Measurements from ENCODE around the gene AOPEP. TPM values are rescaled to one million over a fixed set of nuclear protein-coding genes. Genes with fewer than 3 reads are reported as not detected.
A peak's percentile ranks its signal among the peaks of the same experiment; 100 is the strongest.

The AOPEP gene
- total RNA-seq: 175 TPM
- long read RNA-seq, transcript C9orf3-207 (6 exons, 873 nt): minor isoform, 9 of 221 reads
- long read RNA-seq, transcript C9orf3-213 (6 exons, 478 nt): major isoform, 83 of 221 reads
- long read RNA-seq, partial matches to known transcripts: 25 of 221 reads
- long read RNA-seq, other reads (novel, unspliced or antisense): 100 of 221 reads

GRCh38 chr9:94726495-94727191, at the start of gene AOPEP:
AOPEP (plus strand) TSS chr9:94726699; CDS start chr9:94759784, 33,085 bp downstream.
- H3K27me3 ChIP-seq (ENCODE audit: low read depth): no peaks in the 10 kb centered on the region
- no peaks in the 10 kb centered on the region for H3K9me3 ChIP-seq (replicated peaks)
- no peak for TF ChIP-seq CTCF (IDR thresholded peaks at IDR 0.05; ENCODE audit: borderline replicate concordance)
- H3K4me1 ChIP-seq: peaks cover 18% of the 10 kb centered on the region
- no peaks in the 10 kb centered on the region for H3K36me3 ChIP-seq
- H3K4me3 ChIP-seq: peak within 1 kb of the TSS; percentile 95
- DNase-seq: peak; percentile 99
- peak within 1 kb of the TSS; percentile 89 for H3K27ac ChIP-seq (replicated peaks)
- intact Hi-C loops (cut with micrococcal nuclease): no loop called here

- no peak for DNase-seq
- Histone ChIP-seq H3K27me3 (ENCODE audit: low read depth) (no peaks in the 10 kb centered on the region), H3K9me3 (replicated peaks) (no peaks in the 10 kb centered on the region), H3K4me3 (no peak overlapping the region), H3K4me1 (peaks cover 27% of the 10 kb centered on the region), H3K36me3 (no peaks in the 10 kb centered on the region), H3K27ac (replicated peaks) (no peak overlapping the region)
- no peak for TF ChIP-seq CTCF (IDR thresholded peaks at IDR 0.05; ENCODE audit: borderline replicate concordance)
- intact Hi-C loops (cut with micrococcal nuclease): no loop called here
These were observed 48.6 kb upstream of the AOPEP start for GRCh38 chr9:94677929-94678328.

- peaks cover 23% of the 10 kb centered on the region for H3K4me1 ChIP-seq
- TF ChIP-seq CTCF (IDR thresholded peaks at IDR 0.05; ENCODE audit: borderline replicate concordance): no peak
- H3K36me3 ChIP-seq: no peaks in the 10 kb centered on the region
- H3K4me3 ChIP-seq: no peak overlapping the region
- H3K27ac ChIP-seq (replicated peaks): no peak overlapping the region
- no peaks in the 10 kb centered on the region for H3K27me3 ChIP-seq (ENCODE audit: low read depth)
- H3K9me3 ChIP-seq (replicated peaks): no peaks in the 10 kb centered on the region
- no peak for DNase-seq
- intact Hi-C loops (cut with micrococcal nuclease): no loop called here
These were observed 46.9 kb upstream of the AOPEP start for GRCh38 chr9:94679587-94679986.

GRCh38 chr9:94680020-94680419, 46.5 kb upstream of the AOPEP start:
- DNase-seq: no peak
- no peaks in the 10 kb centered on the region for H3K36me3 ChIP-seq
- intact Hi-C loops (cut with micrococcal nuclease): loop anchor here (10.0 kb wide), 1 partner anchor 95 kb away; no protein-coding TSS in a partner anchor

GRCh38 chr9:94680621-94681020, 45.9 kb upstream of the AOPEP start:
- H3K4me1 ChIP-seq: peaks cover 13% of the 10 kb centered on the region
- no peaks in the 10 kb centered on the region for H3K9me3 ChIP-seq (replicated peaks)
- no peaks in the 10 kb centered on the region for H3K36me3 ChIP-seq
- no peak for DNase-seq
- intact Hi-C loops (cut with micrococcal nuclease): loop anchor here (10.0 kb wide), 1 partner anchor 94 kb away; no protein-coding TSS in a partner anchor
- H3K4me3 ChIP-seq: no peak overlapping the region
- H3K27me3 ChIP-seq (ENCODE audit: low read depth): no peaks in the 10 kb centered on the region
- no peak for TF ChIP-seq CTCF (IDR thresholded peaks at IDR 0.05; ENCODE audit: borderline replicate concordance)
- H3K27ac ChIP-seq (replicated peaks): no peak overlapping the region

More at GRCh38 chr9:94680020-94680419, 46.5 kb upstream of the AOPEP start:
- H3K4me3 ChIP-seq: no peak overlapping the region
- TF ChIP-seq CTCF (IDR thresholded peaks at IDR 0.05; ENCODE audit: borderline replicate concordance): no peak
- peaks cover 19% of the 10 kb centered on the region for H3K4me1 ChIP-seq
- no peaks in the 10 kb centered on the region for H3K9me3 ChIP-seq (replicated peaks)
- no peak overlapping the region for H3K27ac ChIP-seq (replicated peaks)
- no peaks in the 10 kb centered on the region for H3K27me3 ChIP-seq (ENCODE audit: low read depth)
